Stomach (tissue), 9 donors: ENCODE data around the gene TMTC1. TPM values are rescaled to one million over a fixed set of nuclear protein-coding genes. Genes with fewer than 3 reads are reported as not detected.

Experiments
- DNase-seq, 2 donors: peaks; one replicate each; pipeline versions ENCODE4 v3.0.0 to v3.0.0-alpha.2; 2013 to 2019
- H3K27ac ChIP-seq, 5 donors: fragments of 200-600 bp in 4 of 5; sonication (generic) in 4 of 5; one replicate each; pipeline ENCODE4 v1.5.1; 2013 to 2019; ENCODE audit warnings: mild to moderate bottlenecking in 1 of 5, moderate library complexity in 1 of 5
- H3K27me3 ChIP-seq, 3 donors: fragments of 200-600 bp; sonication (generic); one replicate each; pipeline ENCODE4 v1.5.1; 2017 to 2019; ENCODE audit warnings: mixed run types in 1 of 3
- H3K36me3 ChIP-seq, 4 donors: fragments of 200-600 bp; sonication (generic); 1 replicate in 3 of 4; 2 replicates in 1 of 4; pipeline ENCODE4 v1.5.1; 2016 to 2019
- H3K4me1 ChIP-seq, 4 donors: fragments of 200-600 bp; sonication (generic); one replicate each; pipeline ENCODE4 v1.5.1; 2016 to 2019
- H3K4me3 ChIP-seq, 4 donors: fragments of 200-600 bp; sonication (generic) in 3 of 4; one replicate each; pipeline ENCODE4 v1.5.1; 2016 to 2019; ENCODE audit warnings: mild to moderate bottlenecking in 1 of 4
- H3K9me3 ChIP-seq, 4 donors: fragments of 200-600 bp; sonication (generic); one replicate each; pipeline ENCODE4 v1.5.1; 2016 to 2019
- EP300 ChIP-seq: sonication (generic); formaldehyde crosslinking; IDR thresholded peaks from one replicate; pipeline ENCODE4 v1.6.1; 2017; ENCODE audit warnings: antibody characterized with exemption
- POLR2A ChIP-seq, 4 donors: fragments of 450-650 bp; IDR thresholded peaks; one replicate each; pipeline ENCODE4 v1.6.1; 2016; ENCODE audit warnings: antibody characterized with exemption in 4 of 4, control low read depth in 2 of 4, mild to moderate bottlenecking in 1 of 4, moderate library complexity in 1 of 4
- POLR2AphosphoS5 ChIP-seq, 3 donors: sonication (generic); formaldehyde crosslinking; IDR thresholded peaks; one replicate each; pipeline ENCODE4 v1.6.1; 2016; ENCODE audit warnings: antibody characterized with exemption in 3 of 3
- WGBS, 5 donors: extraction: QIAGEN DNeasy Blood & Tissue Kit in 3 of 5; methylation state at CpG; one replicate each; pipeline versions ENCODE4 v1.1.5 to v1.1.7; 2013 to 2018; 5-methylcytosine and 5-hydroxymethylcytosine counted together
- intact Hi-C: fragments of 100-400 bp; cut with DNase I; formaldehyde crosslinking; loops from one replicate; pipeline ENCODE4 v1.15.1; 2023; ENCODE audit warnings: low total_unique reads
- polyA plus RNA-seq, 3 donors: library from polyadenylated mRNA; stranded (reverse); fragments of 200-250 nt; gene quantifications; one replicate each; pipeline ENCODE4 v1.2.3, GENCODE V29; 2013
- total RNA-seq, 5 donors: library from RNA; depleted of rRNA; stranded (reverse); fragments of >200 nt; gene quantifications; one replicate each; pipeline versions ENCODE4 v1.1.0 to v1.2.3, GENCODE V29; 2014 to 2016
- TF ChIP-seq, protein P1 (sequence below), 7 experiments: fragments of 450-650 bp in 4 of 7; fragments of 200-600 bp in 3 of 7; sonication (generic) in 3 of 7; IDR thresholded peaks; one replicate each; pipeline ENCODE4 v1.5.1; 2016 to 2019; ENCODE audit warnings: antibody characterized with exemption in 7 of 7, control low read depth in 2 of 7, mild to moderate bottlenecking in 1 of 7
- donor health status: healthy with polysubstance abuse.
- donor health status: Bipolar disorder and iron deficiency.
- donor health status: healthy.

TMTC1 gene
- total and polyA plus RNA-seq, 8 donors, result 1.5 to 76.8 (median 19.1) TPM

GRCh38 chr12:29750131-29750927, 33.4 kb downstream of the TMTC1 start:
- H3K27ac ChIP-seq, result no peak overlapping the region
- no peak overlapping the region for H3K4me3 ChIP-seq
- intact Hi-C loops, result no loop called here
- H3K9me3 ChIP-seq, result no peaks in the 10 kb centered on the region
- TF ChIP-seq EP300, result no peak
- TF ChIP-seq POLR2AphosphoS5 (IDR thresholded peaks at IDR 0.05), result no peak
- TF ChIP-seq POLR2A (IDR thresholded peaks at IDR 0.05), result no peak
- TF ChIP-seq, protein P1, sequence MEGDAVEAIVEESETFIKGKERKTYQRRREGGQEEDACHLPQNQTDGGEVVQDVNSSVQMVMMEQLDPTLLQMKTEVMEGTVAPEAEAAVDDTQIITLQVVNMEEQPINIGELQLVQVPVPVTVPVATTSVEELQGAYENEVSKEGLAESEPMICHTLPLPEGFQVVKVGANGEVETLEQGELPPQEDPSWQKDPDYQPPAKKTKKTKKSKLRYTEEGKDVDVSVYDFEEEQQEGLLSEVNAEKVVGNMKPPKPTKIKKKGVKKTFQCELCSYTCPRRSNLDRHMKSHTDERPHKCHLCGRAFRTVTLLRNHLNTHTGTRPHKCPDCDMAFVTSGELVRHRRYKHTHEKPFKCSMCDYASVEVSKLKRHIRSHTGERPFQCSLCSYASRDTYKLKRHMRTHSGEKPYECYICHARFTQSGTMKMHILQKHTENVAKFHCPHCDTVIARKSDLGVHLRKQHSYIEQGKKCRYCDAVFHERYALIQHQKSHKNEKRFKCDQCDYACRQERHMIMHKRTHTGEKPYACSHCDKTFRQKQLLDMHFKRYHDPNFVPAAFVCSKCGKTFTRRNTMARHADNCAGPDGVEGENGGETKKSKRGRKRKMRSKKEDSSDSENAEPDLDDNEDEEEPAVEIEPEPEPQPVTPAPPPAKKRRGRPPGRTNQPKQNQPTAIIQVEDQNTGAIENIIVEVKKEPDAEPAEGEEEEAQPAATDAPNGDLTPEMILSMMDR (IDR thresholded peaks at IDR 0.05), result no peak
- H3K36me3 ChIP-seq, result peaks cover 0 to 26% (median 21%) of the 10 kb centered on the region in 4 donors
- H3K4me1 ChIP-seq, result no peaks in the 10 kb centered on the region
- peaks cover 0 to 5% (median 0%) of the 10 kb centered on the region in 3 donors for H3K27me3 ChIP-seq
- DNase-seq, result no peak
- 18 to 45% (median 42%) methylated on average over 1 of the region's 1 CpG for WGBS, 5 donors

GRCh38 chr12:29744365-29744764, 39.4 kb downstream of the TMTC1 start:
- no peaks in the 10 kb centered on the region for H3K9me3 ChIP-seq
- H3K4me3 ChIP-seq, result no peak overlapping the region
- WGBS, 5 donors, result 0 to 6% (median 0%) methylated on average over 1 of the region's 1 CpG
- intact Hi-C loops, result no loop called here
- H3K27ac ChIP-seq, result no peak overlapping the region
- DNase-seq, result no peak
- H3K27me3 ChIP-seq, result no peaks in the 10 kb centered on the region
- peaks cover 0 to 1% (median 0%) of the 10 kb centered on the region in 4 donors for H3K4me1 ChIP-seq
- H3K36me3 ChIP-seq, result peaks cover 0 to 4% (median 0%) of the 10 kb centered on the region in 4 donors
- no peak for TF ChIP-seq EP300
- no peak for TF ChIP-seq POLR2A (IDR thresholded peaks at IDR 0.05)
- no peak for TF ChIP-seq POLR2AphosphoS5 (IDR thresholded peaks at IDR 0.05)
- TF ChIP-seq, protein P1 (IDR thresholded peaks at IDR 0.05), result no peak

DNA sequence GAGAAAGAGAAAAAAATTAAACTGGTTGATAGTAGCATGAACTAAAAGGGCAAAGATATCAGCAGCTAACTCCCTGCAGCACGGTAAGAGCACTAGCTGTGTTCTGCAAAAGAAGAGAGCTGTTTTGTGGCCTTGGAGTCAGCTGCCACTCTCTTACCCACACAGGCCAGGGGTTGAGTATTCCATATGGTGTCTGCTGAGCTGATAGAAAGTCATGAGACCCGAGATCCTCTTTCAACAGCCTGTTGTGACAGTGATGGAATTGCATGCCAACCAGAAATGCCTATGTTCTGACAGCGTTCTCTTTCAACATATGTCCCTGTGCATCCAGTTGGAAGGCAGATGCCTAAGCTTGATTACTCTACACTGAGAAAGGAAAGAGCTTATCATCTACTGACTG, 39.9 kb downstream of the TMTC1 start:
- Histone ChIP-seq H3K4me1 (peaks cover 0 to 6% (median 0%) of the 10 kb centered on the region in 4 donors), H3K36me3 (peaks cover 0 to 4% (median 0%) of the 10 kb centered on the region in 4 donors), H3K27ac (no peak overlapping the region), H3K4me3 (no peak overlapping the region), H3K27me3 (no peaks in the 10 kb centered on the region), H3K9me3 (no peaks in the 10 kb centered on the region)
- TF ChIP-seq, protein P1 (IDR thresholded peaks at IDR 0.05), result no peak
- TF ChIP-seq EP300, result no peak
- TF ChIP-seq POLR2AphosphoS5 (IDR thresholded peaks at IDR 0.05), result no peak
- TF ChIP-seq POLR2A (IDR thresholded peaks at IDR 0.05), result no peak
- no peak for DNase-seq
- intact Hi-C loops, result no loop called here
- WGBS, 5 donors, result 51 to 68% (median 56%) methylated on average over 3 of the region's 3 CpGs

DNA sequence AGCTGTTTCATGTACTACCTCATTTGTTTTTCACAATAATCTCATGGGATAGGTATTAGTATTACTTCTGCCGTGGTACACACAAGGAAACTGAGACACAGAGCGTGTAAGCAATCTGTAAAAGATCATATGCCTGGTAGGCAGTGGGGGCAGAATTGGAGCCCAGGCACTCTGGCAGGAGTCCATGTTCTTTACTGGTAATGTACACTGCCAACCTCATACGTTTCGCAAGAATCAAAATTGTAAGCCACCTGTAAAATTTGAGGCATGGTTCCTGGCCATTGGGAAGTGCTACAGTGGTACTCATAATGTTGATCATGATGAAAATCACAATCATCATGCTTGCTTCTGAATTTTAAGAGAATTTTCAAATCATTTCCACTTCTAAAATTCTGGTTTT, 40.7 kb downstream of the TMTC1 start:
- Histone ChIP-seq H3K27ac (no peak overlapping the region), H3K9me3 (no peaks in the 10 kb centered on the region), H3K27me3 (no peaks in the 10 kb centered on the region), H3K36me3 (peaks cover 0 to 4% (median 0%) of the 10 kb centered on the region in 4 donors), H3K4me1 (peaks cover 0 to 12% (median 0%) of the 10 kb centered on the region in 4 donors), H3K4me3 (no peak overlapping the region)
- DNase-seq, result no peak
- WGBS, 5 donors, result 87 to 92% (median 90%) methylated on average over 4 of the region's 4 CpGs
- no peak for TF ChIP-seq EP300
- TF ChIP-seq, protein P1 (IDR thresholded peaks at IDR 0.05), result no peak
- intact Hi-C loops, result no loop called here
